GM21717 (cell line): ENCODE results near the gene HJURP.
"Not testable (repeated sequence)": the region's sequence is repeated elsewhere in the genome, so short reads cannot be mapped to it uniquely, and the experiment has no call there.

Experiments used
- ATAC-seq: cut with Tn5 transposase; IDR thresholded peaks from one replicate; pipeline ENCODE4 v1.9.1; 2021; ENCODE audit warnings: mild to moderate bottlenecking, moderate library complexity; ENCODE audit not compliant: unreplicated experiment

The HJURP gene

GRCh38 chr2:233854241-233854981, at the start of gene HJURP:
Gene HJURP, minus strand, starts transcription at chr2:233854535. Its CDS starts 35 bp downstream, at chr2:233854500.
- peak; percentile 97 for ATAC-seq

- no peak for ATAC-seq
These were observed 47.5 kb upstream of the HJURP start for GRCh38 chr2:233901884-233902283.

GRCh38 chr2:233901367-233901766, 47.0 kb upstream of the HJURP start:
- ATAC-seq = no peak

- ATAC-seq = not testable (repeated sequence)
These were observed 41.9 kb upstream of the HJURP start for GRCh38 chr2:233896253-233896652.

GRCh38 chr2:233892793-233893192, 38.5 kb upstream of the HJURP start:
- ATAC-seq = no peak

GRCh38 chr2:233882353-233882752, 28.0 kb upstream of the HJURP start:
- no peak for ATAC-seq

- not testable (repeated sequence) for ATAC-seq
These were observed 17.8 kb upstream of the HJURP start for GRCh38 chr2:233872125-233872524.

- ATAC-seq = no peak
These were observed 17.1 kb upstream of the HJURP start for GRCh38 chr2:233871432-233871831.

GRCh38 chr2:233867993-233868532, 13.7 kb upstream of the HJURP start, which contains the start of gene MSL3B:
Gene MSL3B, minus strand, starts transcription at chr2:233868386.
- ATAC-seq = peak; percentile 64

GRCh38 chr2:233866479-233866878, 12.1 kb upstream of the HJURP start:
- ATAC-seq = no peak

GRCh38 chr2:233865838-233866237, 11.5 kb upstream of the HJURP start:
- no peak for ATAC-seq

GRCh38 chr2:233862261-233862768, 8.0 kb upstream of the HJURP start:
- ATAC-seq = no peak

GRCh38 chr2:233858331-233858730, 4.0 kb upstream of the HJURP start:
- ATAC-seq = no peak

- ATAC-seq = no peak
These were observed 3.3 kb upstream of the HJURP start for GRCh38 chr2:233857511-233858141.

- no peak for ATAC-seq
These were observed 1.8 kb upstream of the HJURP start for GRCh38 chr2:233856184-233856583.

- no peak for ATAC-seq
These were observed 1.0 kb upstream of the HJURP start for GRCh38 chr2:233855345-233855744.

GRCh38 chr2:233853883-233854240, 473 bp downstream of the HJURP start:
- ATAC-seq = peak; percentile 8

- ATAC-seq = no peak
These were observed 982 bp downstream of the HJURP start for GRCh38 chr2:233853353-233853752.

- no peak for ATAC-seq
These were observed 2.3 kb downstream of the HJURP start for GRCh38 chr2:233852056-233852455.

- no peak for ATAC-seq
These were observed 3.2 kb downstream of the HJURP start for GRCh38 chr2:233851169-233851568.

- ATAC-seq = no peak
These were observed 3.6 kb downstream of the HJURP start for GRCh38 chr2:233850745-233851144.
